Smooth muscle cell (in vitro differentiated cells): ENCODE measurements around the gene RAB3D. TPM values are rescaled to one million over a fixed set of nuclear protein-coding genes. Genes with fewer than 3 reads are reported as not detected.

Experiments used
- DNase-seq: peaks from one replicate; lab custom pipeline; 2025; ENCODE audit not compliant: unreplicated experiment; lab: John Stamatoyannopoulos, UW
- H2AFZ ChIP-seq: fragments of 200-600 bp; sonication (generic); 2 replicates; pipeline ENCODE4 v1.6.0; 2016; ENCODE audit warnings: antibody characterized with exemption, low read depth, mild to moderate bottlenecking
- H3F3A ChIP-seq: fragments of 200-600 bp; sonication (generic); 2 replicates; pipeline ENCODE4 v1.6.0; 2017; ENCODE audit warnings: antibody characterized with exemption, low read depth
- H3K27ac ChIP-seq: fragments of 200-600 bp; sonication (generic); 2 replicates; pipeline ENCODE4 v1.5.1; 2016; ENCODE audit warnings: low read depth, mild to moderate bottlenecking
- H3K27me3 ChIP-seq: fragments of 200-600 bp; sonication (generic); 2 replicates; pipeline ENCODE4 v1.6.1; 2016; ENCODE audit warnings: low read depth, mild to moderate bottlenecking
- H3K36me3 ChIP-seq: fragments of 200-600 bp; sonication (generic); 2 replicates; pipeline ENCODE4 v1.5.1; 2016; ENCODE audit warnings: low read depth
- H3K4me1 ChIP-seq: fragments of 200-600 bp; sonication (generic); 2 replicates; pipeline ENCODE4 v1.5.1; 2016; ENCODE audit warnings: low read depth
- H3K4me2 ChIP-seq: fragments of 200-600 bp; sonication (generic); 2 replicates; pipeline ENCODE4 v1.6.0; 2016; ENCODE audit warnings: mild to moderate bottlenecking
- H3K4me3 ChIP-seq: fragments of 200-600 bp; sonication (generic); 2 replicates; pipeline ENCODE4 v1.5.1; 2016; ENCODE audit warnings: mild to moderate bottlenecking
- H3K79me2 ChIP-seq: fragments of 200-600 bp; sonication (generic); 2 replicates; pipeline ENCODE4 v1.6.0; 2016; ENCODE audit warnings: low read depth, mild to moderate bottlenecking
- H3K9ac ChIP-seq: fragments of 200-600 bp; sonication (generic); 2 replicates; pipeline ENCODE4 v1.6.0; 2016; ENCODE audit warnings: low read depth
- H3K9me3 ChIP-seq: fragments of 200-600 bp; sonication (generic); replicated peaks from 2 replicates; pipeline ENCODE4 v1.5.1; 2016; ENCODE audit warnings: low read depth
- H4K20me1 ChIP-seq: fragments of 200-600 bp; sonication (generic); 2 replicates; pipeline ENCODE4 v1.6.0; 2016; ENCODE audit warnings: low read depth
- WGBS: methylation state at CpG from one replicate; pipeline ENCODE4 v1.1.7; 2016; ENCODE audit warnings: low lambda C conversion rate; 5-methylcytosine and 5-hydroxymethylcytosine counted together
- polyA plus RNA-seq: library from polyadenylated mRNA; unstranded; fragments of >200 nt; fragmentation: Nextera tagmentation; extraction: Ambion mirVana; gene quantifications from 2 replicates; pipeline ENCODE4 v1.2.1, GENCODE V29; 2016
- total RNA-seq: library from RNA; depleted of rRNA; stranded (reverse); fragments of >200 nt; gene quantifications from 2 replicates; pipeline ENCODE4 v1.2.3, GENCODE V29; 2014
- TF ChIP-seq, protein P1 (sequence below): fragments of 200-600 bp; sonication (generic); IDR thresholded peaks from 2 replicates; pipeline ENCODE4 v1.5.1; 2017; ENCODE audit warnings: borderline replicate concordance, mild to moderate bottlenecking, antibody characterized with exemption; ENCODE audit not compliant: insufficient read depth, poor library complexity, severe bottlenecking

RAB3D gene
- total and polyA plus RNA-seq, 2 experiments from 2014 or later: 7.3 to 11.0 TPM

DNA sequence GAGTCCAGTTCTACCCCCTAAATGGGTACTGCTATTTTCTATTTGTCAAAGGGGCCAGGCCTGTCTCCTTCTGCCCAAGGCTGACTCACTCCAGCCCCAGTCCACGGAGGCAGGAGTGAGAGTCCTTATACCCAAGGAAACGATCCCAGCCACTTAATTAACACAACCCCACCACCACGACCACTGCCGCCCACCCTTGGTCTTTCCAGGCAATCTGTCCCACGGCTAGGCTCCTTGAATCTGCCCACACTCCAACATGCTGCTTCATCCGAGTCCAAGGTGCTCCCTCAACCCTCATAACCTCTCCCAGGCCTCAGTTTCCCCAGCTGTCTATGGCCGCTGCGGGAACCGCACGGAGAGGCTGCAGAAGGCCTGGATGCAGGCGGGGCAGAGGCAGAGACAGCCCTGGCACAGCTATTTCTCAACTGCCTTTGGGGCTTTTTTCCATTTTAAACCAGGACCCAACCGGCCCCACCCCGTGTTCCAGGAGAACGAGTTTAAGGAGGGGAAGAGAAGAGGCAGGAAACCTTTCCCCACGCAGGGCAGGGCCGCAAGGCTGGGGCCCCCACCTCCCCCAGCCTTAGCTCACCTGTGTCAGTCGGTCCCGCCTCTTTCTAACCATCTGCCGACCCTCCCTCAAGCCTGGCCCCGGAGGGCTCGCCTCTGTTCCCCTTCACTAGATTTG lies 746 bp downstream of the RAB3D start:
- H3K27ac ChIP-seq: no peak overlapping the region

DNA sequence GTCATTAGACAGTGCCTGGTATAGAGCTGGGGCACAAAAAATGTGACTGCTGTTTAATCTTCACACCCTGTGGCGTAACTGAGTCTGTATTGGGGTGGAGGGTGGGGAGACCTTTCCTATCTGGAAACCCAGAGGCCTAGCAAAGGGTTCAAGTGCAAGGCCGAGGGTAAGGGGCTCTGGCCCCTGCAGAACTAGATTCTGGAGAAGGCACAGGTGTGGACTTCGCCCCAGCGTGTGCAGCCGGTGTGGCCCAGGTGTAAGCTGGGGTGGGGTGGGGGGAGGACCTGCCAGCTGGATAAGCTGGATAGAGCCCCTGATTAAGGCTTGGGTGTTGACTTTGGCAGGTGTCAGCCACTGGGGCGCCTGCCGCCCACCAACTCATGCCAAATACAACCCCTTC lies 1.3 kb downstream of the RAB3D start:
- no peaks in the 10 kb centered on the region for H3F3A ChIP-seq
- H3K27me3 ChIP-seq: no peaks in the 10 kb centered on the region
- peaks cover 6% of the 10 kb centered on the region for H3K36me3 ChIP-seq
- no peaks in the 10 kb centered on the region for H4K20me1 ChIP-seq
- no peaks in the 10 kb centered on the region for H3K9me3 ChIP-seq
- no peak overlapping the region for H3K9ac ChIP-seq
- no peaks in the 10 kb centered on the region for H3K79me2 ChIP-seq
- H3K27ac ChIP-seq: no peak overlapping the region
- H3K4me1 ChIP-seq: no peaks in the 10 kb centered on the region
- no peak for DNase-seq
- peak overlapping the region; percentile 76 for H3K4me3 ChIP-seq
- peak overlapping the region; percentile 98 for H3K4me2 ChIP-seq
- 95% methylated on average over 7 of the region's 7 CpGs for WGBS
- H2AFZ ChIP-seq: no peak overlapping the region
- TF ChIP-seq, protein P1, sequence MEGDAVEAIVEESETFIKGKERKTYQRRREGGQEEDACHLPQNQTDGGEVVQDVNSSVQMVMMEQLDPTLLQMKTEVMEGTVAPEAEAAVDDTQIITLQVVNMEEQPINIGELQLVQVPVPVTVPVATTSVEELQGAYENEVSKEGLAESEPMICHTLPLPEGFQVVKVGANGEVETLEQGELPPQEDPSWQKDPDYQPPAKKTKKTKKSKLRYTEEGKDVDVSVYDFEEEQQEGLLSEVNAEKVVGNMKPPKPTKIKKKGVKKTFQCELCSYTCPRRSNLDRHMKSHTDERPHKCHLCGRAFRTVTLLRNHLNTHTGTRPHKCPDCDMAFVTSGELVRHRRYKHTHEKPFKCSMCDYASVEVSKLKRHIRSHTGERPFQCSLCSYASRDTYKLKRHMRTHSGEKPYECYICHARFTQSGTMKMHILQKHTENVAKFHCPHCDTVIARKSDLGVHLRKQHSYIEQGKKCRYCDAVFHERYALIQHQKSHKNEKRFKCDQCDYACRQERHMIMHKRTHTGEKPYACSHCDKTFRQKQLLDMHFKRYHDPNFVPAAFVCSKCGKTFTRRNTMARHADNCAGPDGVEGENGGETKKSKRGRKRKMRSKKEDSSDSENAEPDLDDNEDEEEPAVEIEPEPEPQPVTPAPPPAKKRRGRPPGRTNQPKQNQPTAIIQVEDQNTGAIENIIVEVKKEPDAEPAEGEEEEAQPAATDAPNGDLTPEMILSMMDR: no peak

More for the DNA sequence above, 746 bp downstream of the RAB3D start:
- H2AFZ ChIP-seq: peak overlapping the region; percentile 85
- TF ChIP-seq, protein P1: no peak
- H3K9me3 ChIP-seq: no peaks in the 10 kb centered on the region
- no peaks in the 10 kb centered on the region for H3K27me3 ChIP-seq
- no peak for DNase-seq
- H4K20me1 ChIP-seq: no peaks in the 10 kb centered on the region
- H3F3A ChIP-seq: no peaks in the 10 kb centered on the region
- H3K4me3 ChIP-seq: peak overlapping the region; percentile 76
- H3K9ac ChIP-seq: peak overlapping the region; percentile 43
- H3K4me2 ChIP-seq: peak overlapping the region; percentile 98
- WGBS: 29% methylated on average over 21 of the region's 21 CpGs
- H3K79me2 ChIP-seq: no peaks in the 10 kb centered on the region
- H3K4me1 ChIP-seq: no peaks in the 10 kb centered on the region
- peaks cover 6% of the 10 kb centered on the region for H3K36me3 ChIP-seq

DNA sequence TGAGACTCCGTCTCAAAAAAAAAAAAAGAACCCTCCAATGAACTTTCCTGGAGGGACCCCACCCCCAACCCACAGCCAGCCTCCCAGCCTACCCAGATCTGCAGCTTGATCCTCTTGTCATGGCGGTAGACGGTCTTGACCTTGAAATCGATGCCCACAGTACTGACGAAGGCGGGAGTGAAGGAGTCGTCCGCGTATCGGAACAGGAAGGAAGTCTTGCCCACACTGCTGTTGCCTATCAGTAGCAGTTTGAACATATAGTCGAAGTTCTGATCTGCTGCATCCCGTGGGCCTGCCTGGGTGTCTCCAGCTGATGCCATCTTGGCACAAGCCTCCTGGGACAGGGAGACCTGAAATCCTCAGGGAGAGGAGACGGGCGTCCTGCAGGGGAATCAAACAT lies 2.4 kb downstream of the RAB3D start:
- H3K27me3 ChIP-seq: no peaks in the 10 kb centered on the region
- WGBS: 94% methylated on average over 14 of the region's 14 CpGs
- no peaks in the 10 kb centered on the region for H3K79me2 ChIP-seq
- H4K20me1 ChIP-seq: no peaks in the 10 kb centered on the region
- no peak overlapping the region for H3K9ac ChIP-seq
- H3F3A ChIP-seq: no peaks in the 10 kb centered on the region
- H3K4me3 ChIP-seq: no peak overlapping the region
- no peaks in the 10 kb centered on the region for H3K4me1 ChIP-seq
- no peak overlapping the region for H3K27ac ChIP-seq
- no peaks in the 10 kb centered on the region for H3K9me3 ChIP-seq
- DNase-seq: no peak
- no peak overlapping the region for H3K4me2 ChIP-seq
- TF ChIP-seq, protein P1: no peak
- H2AFZ ChIP-seq: no peak overlapping the region
- peaks cover 6% of the 10 kb centered on the region for H3K36me3 ChIP-seq
